SW 1271 (cell line): ENCODE data around the gene FSTL4.
"Not testable (repeated sequence)": the region's sequence is repeated elsewhere in the genome, so short reads cannot be mapped to it uniquely, and the experiment has no call there.

ENCODE experiments used
- DNase-seq, 2 experiments: peaks; one replicate each; lab custom pipeline; 2025; lab: John Stamatoyannopoulos, UW

Gene FSTL4

DNA sequence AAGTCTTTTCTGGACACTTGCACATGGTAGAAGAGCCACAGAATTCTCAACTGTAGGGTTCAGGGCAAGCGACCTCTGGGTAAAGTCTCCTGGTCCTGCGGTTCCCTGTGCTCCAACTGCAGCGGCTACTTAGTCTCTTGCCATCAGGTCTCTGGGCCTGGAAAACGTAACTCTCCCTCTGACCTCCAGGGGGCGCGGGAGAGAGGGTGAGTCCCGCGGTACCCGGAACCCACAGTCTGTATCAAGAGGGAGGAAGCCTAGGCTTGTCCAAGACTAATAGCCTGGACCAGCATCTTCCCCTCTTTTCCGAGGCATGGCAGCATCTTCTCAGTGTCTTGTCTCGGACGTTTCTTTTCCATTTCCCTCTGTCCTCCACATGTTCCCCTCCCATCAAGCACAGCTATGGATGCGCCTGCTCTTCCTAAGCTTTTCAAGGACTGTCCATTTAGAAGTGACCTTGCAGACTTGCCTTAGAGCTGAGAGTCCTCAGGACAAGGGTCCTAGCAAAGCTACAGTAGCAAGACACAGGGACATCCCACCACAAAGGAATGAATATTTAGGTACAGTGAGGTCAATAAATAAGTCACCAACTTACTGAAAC, 59.3 kb downstream of the FSTL4 start:
- DNase-seq = peak; percentile 42 to 48

GRCh38 chr5:133546500-133546899, 65.8 kb downstream of the FSTL4 start:
- no peak for DNase-seq

DNA sequence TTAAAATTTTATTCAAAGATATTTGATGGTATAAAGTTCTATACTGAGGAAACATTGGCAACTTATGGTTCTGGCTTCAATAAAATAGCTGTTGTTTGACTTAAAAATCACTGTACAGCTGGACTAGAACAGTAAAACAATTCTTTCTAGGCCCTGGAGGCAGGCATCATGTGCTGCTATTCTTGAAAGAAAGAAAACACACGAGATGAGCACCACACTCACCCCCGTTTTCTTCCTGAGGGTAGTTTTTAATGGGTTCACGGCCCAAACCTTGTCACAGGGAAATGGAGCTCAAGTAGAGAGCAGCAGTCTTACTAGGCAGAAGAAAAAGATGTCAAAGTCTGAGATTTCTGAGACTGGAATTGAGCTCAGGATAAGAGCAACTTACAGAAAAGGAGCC, 68.0 kb downstream of the FSTL4 start:
- DNase-seq = no peak

DNA sequence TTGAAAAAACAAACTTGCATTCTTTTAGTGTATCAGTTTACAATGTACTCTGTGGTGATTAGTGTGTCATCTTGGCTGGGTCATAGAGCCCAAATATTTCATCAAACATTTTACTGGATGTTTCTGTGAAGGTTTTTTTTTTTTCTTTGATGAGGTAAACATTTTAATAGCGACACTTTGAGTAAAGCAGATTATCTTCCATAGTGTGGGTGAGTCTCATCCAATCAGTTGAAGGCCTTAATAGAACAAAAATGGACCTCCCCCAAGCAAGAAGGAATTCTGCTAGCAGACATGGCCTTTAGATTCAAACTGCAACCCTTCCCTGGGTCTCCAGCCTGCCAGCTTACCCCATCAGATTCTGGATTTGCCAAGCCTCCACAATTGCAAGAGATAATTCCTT, 72.5 kb downstream of the FSTL4 start:
- DNase-seq = no peak

DNA sequence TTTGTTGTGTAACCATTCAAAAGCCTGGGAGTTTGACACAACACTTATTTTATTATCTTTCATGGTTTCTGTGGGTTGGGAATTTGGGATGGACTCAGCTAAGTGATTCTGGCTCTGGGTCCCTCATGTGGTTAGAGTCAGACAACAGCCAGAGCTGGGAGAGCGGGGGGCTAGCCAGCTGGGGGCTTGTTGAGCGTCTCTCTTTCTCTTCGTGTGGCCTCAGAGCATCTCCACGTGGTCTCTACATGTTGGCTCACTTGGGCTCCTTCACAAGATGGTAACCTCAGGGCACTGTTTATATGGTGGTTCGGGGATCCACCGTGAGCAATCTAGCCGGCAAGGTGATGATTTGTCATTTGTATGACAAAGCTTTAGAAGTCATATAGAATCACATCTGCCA, 73.6 kb downstream of the FSTL4 start:
- no peak for DNase-seq

GRCh38 chr5:133535241-133535929, 77.0 kb downstream of the FSTL4 start:
- DNase-seq = not testable (repeated sequence)

GRCh38 chr5:133534566-133534965, 77.8 kb downstream of the FSTL4 start:
- no peak for DNase-seq

- no peak for DNase-seq
Observed at GRCh38 chr5:133533541-133533940, 78.8 kb downstream of the FSTL4 start.

- DNase-seq = no peak
Observed at GRCh38 chr5:133531594-133531993, 80.7 kb downstream of the FSTL4 start.

GRCh38 chr5:133531178-133531577, 81.2 kb downstream of the FSTL4 start:
- DNase-seq = no peak

DNA sequence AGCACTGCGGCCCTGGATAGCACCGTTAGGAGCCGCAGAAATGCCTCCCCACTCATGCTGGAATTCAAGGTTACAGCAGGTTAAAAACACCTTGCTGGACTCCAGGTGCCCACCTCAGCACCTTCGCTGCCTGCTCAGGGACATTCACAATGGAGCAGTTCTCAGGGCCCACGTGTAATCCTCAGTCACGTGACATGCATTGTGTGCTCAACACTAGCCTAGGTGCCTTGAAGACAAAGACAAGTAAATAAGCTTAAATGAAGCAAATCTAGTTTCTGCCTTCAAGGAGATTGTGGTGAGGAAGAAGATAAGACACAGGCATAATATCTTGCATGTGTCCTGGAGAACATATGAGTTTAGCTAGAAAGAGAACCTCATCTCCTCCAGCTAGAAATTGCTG, 82.1 kb downstream of the FSTL4 start:
- no peak for DNase-seq

DNA sequence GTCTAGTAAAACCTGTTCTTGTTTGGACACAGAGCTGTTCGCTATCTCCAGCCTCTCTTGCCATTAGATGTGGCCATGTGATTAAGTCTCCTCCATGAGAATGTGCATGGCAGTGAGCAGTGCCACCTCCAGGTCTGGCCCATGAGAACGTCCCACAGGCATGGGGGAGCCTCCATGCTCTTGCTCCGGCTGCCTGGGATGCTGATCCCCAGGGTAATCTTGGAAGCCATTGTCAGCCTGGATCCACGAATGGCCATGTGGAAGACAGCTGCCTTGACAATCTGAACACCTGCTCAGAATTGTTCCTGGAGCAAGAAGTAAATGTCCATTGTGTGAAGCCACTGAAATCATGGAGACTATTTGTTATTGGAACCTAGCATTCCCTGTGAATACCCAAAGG, 83.5 kb downstream of the FSTL4 start:
- no peak for DNase-seq

- no peak for DNase-seq
Observed at GRCh38 chr5:133527311-133527710, 85.0 kb downstream of the FSTL4 start.

DNA sequence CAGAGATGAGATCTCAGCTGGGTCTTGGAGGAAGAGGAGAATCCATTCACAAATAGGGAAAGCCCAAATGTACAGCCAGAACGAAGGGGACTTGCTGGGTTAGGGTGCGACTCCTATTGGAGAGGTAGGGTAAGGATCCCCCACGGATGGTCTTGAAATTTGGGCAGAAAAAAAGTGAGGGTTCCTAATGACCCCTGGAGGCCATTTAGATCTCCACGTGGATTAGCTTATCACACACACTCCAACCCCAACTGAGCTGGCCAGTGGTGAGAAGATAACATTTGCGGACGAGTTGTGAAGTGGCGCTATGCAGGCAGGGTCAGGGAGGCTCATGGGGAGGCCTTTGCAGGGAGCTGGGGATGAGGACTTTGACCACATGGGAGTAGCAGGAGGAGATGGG, 86.0 kb downstream of the FSTL4 start:
- DNase-seq = no peak

DNA sequence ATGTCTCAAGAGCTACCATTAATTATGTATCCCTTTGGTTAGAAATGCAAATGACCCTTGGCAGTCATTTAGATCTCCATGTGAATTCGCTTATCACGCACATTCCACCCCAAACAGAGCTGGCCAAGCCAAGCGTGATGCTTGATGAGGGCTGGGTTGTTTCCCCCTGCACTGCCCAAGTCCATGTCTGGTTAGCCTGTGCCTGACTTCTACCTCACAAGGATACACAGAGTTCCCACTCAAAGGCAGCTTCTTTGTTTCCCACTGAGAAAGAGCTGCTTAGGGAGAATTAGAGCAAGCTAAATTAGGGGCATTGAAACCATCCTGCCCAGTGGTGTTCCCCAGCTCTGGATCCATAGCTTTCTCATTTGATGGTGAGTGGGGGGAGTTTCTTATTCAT, 87.2 kb downstream of the FSTL4 start:
- DNase-seq = no peak

- no peak for DNase-seq
Observed at GRCh38 chr5:133524666-133525065, 87.7 kb downstream of the FSTL4 start.

DNA sequence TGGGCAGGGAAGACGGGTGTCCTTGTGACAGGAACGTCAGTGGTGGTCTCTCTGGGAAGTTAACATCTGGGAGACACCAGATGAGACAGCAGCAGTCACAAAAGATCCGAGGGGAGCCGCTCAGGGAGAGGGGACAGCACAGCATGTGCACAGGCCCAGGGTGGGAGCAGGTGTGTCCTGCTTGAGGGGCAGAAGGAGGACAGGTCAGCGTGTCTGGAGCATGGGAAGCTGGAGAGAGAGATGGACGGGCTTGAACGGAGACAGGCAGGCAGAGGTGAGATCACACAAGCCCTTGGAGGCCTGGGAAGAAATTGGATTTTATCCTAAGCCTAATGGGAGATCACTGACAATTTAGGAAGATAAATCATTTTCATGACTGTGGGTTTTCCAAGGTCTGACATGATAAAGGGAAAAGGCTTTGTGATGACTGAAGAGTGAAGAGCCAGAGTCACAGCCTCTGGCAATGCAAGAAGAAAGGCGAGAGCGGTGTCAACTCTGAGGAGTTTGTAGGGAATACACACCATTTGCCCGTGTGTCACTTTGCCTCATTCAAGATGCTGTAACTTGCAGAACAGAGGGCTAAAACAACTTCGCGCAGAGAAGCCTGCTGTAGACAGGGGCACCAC, 88.3 kb downstream of the FSTL4 start:
- no peak for DNase-seq

DNA sequence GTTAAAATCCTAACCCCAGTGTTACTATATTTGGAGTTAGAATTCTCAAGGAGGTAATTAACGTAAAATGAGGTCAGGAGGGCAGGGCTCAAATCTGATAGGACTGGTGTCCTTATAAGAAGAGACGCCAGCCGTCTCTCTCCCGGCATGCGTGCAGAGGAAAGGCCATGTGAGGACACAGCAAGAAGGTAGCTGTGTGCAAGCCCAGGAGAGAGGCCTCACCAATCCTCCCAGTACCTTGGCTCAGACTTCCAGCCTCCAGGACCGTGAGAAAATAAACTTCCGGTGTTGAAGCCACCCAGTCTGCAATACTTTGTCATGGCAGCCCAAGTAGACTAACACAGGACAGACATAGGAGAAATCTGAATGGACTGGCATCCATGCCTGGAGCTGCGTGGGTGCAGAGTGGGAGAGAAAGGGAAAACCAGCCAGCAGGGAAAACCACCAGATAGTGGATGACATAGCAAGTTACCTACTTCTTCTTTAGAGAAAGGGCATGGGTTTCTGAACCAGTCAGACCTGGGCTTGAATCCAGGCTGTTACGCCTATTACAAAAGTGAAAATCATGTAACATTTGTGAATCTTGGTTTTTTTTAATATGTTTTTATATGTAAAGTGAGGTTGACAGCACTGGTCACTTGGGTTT, 89.2 kb downstream of the FSTL4 start:
- DNase-seq = no peak

DNA sequence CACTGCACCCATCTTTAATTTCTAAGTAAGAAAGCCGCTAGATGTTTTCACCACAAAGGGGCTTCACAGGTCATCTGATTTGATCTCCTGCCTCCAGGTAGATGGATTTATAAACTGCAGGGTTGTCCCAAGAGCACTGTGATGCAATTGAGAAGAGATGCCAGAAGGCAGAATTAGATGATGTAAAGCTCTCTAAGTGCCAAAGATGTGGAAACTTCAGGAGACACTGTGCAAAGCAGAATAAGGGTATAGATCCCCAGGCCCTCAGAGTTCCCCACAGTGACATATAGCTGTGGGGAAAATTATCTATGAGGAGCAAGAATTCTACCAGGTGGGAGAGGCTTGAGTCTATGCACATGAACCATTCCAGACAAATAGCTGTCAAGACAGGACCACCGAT, 90.5 kb downstream of the FSTL4 start:
- no peak for DNase-seq

- no peak for DNase-seq
Observed at GRCh38 chr5:133520991-133521706, 91.2 kb downstream of the FSTL4 start.

DNA sequence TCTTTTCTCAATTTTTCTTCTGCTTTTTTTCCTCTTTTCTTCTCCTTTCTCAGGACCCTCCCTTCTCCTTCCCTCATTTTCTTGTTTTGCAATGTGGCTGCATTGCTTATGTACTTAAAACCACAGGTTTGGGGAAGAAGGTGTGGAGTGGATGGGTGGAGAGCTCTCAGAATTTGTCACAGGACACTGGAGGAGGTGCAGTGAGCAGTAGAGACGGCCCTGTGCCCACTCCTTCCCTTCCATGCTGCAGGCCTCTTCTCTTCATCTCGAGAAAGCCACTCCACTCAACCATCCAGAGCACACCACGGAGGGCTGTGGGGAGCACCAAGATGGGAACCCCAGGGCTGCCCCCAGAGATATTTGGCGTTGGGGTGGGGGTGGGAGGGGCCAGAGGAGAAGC, 92.3 kb downstream of the FSTL4 start:
- DNase-seq = no peak

DNA sequence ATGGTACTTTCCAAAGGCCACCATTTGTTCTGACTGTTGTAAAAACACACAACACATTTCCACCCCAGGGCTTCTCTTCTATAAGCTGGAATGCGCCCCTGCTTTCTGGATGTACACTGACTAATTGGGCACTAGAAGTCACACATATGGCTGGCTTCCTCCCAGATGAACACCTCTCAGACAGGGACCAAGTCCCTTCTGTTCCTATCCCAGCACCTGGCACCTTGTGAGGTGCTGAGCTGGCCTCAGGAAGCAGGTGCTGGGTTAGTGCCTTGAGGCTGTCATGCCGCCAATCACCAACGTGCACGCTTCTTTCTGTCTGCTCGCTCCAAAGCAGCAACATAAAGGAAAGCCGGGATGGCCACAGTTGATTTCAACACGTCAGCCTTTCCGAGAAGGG, 93.2 kb downstream of the FSTL4 start:
- DNase-seq = no peak

GRCh38 chr5:133514456-133514855, 97.9 kb downstream of the FSTL4 start:
- DNase-seq = no peak
